Hematopoietic multipotent progenitor cell treated with erythropoietin and hydrocortisone succinate and interleukin-3 and kit ligand, for 6 days (in vitro differentiated cells): ENCODE data around the gene C11orf16.
"Not testable (repeated sequence)": the region's sequence is repeated elsewhere in the genome, so short reads cannot be mapped to it uniquely, and the experiment has no call there.

Experiments used
- DNase-seq: peaks from one replicate; pipeline ENCODE4 v3.0.0-alpha.2; 2015

Gene C11orf16, protein sequence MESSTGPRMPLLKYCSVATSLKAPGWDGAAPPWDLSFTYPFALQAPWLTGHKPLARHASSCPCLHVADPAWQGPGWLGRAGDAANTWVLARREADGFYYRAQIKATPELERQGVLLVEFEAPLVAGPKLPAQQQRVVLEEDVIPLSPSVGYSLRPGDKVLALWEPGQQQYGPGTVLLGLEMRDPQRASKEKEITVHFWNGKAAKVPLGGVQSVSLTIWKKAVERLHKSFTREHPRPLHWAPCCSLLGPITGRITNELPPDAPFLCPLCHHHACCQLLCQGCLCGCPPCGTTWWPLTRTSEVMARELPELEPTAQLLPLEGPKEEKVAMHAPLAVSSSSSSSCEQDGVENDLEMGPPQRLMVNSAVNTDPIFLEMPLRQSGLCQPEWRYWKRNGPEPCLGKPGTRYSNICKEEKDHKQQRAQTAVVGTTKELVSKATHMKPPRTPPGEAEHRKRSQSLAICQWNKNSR

GRCh38 chr11:8932564-8933180, at the start of gene C11orf16:
Gene C11orf16 (minus strand): TSS chr11:8932947. CDS start chr11:8932308, 639 bp downstream.
- no peak for DNase-seq

- DNase-seq, result no peak
Measured at GRCh38 chr11:8980485-8980884, 47.7 kb upstream of the C11orf16 start.

- DNase-seq, result not testable (repeated sequence)
Measured at GRCh38 chr11:8979365-8979764, 46.6 kb upstream of the C11orf16 start.

- no peak for DNase-seq
Measured at GRCh38 chr11:8973121-8973520, 40.4 kb upstream of the C11orf16 start.

DNA sequence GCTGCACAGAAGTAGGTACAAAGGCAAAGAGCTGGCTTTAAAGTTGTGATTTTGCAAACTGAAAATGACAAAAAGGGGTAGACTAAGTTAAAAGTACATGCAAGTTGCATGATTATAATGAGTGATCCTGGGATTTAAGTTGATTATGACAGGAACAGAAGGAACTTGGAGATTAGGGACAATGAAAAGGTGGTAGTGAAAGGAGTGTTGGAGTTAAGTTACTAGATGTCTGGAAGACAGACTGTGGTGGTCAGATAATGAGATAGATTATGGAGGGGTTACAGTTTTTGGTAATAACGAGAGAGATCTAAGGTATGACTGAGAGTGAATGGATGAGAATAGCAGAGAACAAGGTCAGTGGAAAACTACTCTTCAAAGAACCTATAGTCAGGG, 39.2 kb upstream of the C11orf16 start:
- no peak for DNase-seq

GRCh38 chr11:8971196-8971923, 38.6 kb upstream of the C11orf16 start:
- DNase-seq, result no peak

GRCh38 chr11:8967184-8967583, 34.4 kb upstream of the C11orf16 start:
- DNase-seq, result no peak

GRCh38 chr11:8964324-8965320, 31.9 kb upstream of the C11orf16 start, which contains the start of gene TMEM9B:
Gene TMEM9B (minus strand): TSS chr11:8964442. CDS start chr11:8964313, 129 bp downstream.
- peak; percentile 95 for DNase-seq

- DNase-seq, result peak; percentile 91
Measured at GRCh38 chr11:8963569-8964323, 31.0 kb upstream of the C11orf16 start.

- DNase-seq, result peak; percentile 94
Measured at GRCh38 chr11:8962841-8963240, 30.1 kb upstream of the C11orf16 start.

DNA sequence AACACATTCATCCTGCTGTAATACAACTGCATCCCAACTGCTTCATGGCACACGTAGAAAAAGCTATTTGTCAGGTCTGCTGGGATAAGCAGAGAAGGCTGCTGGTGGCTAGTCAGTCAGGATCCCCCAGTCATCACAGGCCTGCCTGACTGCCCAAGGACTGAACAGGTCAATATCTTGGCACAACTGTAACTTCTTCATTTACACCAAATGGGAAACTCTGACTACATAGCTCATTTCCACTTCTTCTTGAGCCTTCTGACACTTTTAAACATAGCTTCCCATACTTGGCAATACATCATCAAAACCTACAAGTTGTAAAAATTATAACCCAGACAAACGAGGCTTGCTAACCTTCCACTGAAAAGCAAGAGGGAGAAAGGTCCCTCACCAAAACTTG, 28.7 kb upstream of the C11orf16 start:
- no peak for DNase-seq

DNA sequence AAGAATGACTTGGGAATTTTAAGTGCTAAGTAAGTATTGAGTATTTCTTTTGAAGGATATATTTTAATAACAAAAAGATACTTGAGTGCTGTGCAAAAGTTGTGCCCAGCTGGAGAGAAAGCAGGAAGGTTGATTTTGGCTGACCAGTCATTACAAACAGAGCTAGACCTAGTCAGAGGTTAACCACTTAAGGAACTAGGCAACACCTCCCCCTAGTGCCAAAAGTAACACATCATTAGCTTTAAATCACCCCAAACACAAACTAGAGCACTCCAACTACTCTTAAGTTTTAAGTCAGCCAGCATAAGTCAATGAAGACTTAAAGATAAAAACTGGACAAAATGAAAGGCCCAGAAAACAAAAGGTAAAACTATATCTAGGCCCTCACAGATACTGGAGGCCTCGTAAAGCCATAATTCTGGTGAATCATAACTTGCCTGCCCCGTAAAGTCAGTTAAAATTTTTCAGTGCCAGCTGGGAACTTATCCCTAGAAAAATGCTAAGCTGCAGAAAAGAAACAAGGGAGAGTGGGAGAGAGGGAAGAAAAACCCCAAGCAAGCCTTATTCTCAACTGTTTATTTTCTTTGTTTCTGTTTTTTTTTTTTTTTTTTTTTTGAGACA, 26.9 kb upstream of the C11orf16 start:
- peak; percentile 91 for DNase-seq

DNA sequence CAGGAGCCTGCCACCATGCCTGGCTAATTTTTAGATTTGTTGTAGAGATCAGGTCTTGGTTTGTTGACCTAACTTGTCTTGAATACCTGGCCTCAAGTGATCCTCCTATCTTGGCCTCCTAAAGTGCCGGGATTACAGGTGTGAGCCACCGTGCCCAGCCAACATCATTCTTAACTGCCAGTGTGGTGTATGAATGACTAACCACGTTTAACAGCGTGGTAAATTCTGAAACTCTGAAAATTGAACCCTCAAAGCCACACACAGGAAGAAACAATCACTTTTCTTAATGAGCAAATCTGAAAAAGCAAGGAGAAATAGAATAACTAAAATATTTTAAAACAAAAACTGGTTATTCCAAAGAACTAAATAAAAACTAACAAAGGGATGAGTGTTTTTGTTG, 24.1 kb upstream of the C11orf16 start:
- DNase-seq, result no peak

GRCh38 chr11:8948886-8949285, 16.1 kb upstream of the C11orf16 start:
- peak; percentile 61 for DNase-seq

DNA sequence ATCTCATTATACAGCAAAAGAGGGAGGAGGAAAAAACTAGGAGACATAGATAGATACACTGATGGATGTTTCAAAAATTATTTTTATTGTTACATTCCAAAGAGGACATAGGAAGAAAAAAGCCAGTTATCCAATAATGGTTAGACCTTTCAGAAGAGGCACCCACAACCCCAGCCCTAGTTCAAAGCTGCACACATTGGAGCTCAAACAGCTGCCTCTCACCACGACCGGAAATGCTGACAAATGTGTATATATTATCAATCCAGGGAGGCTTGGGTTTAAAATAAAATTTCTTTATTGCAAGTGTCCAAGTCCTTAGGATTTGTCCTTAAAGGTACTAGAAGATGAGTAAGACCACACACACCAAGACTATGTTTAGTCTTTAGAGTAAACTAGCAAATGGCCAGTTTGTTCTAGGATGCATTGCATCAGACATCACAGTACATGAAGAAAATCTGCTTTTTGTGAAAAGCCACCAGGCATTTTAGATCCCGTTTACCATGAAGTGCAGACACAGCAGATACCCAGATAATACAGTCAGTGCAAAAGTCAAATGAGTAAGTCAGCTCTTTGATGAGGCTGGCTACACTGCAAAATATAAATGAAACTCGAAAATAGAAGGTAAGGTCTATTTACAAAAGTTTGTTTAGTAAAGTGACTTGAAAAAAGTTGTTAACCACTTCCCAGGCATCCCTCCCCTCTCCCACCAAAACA, 14.6 kb upstream of the C11orf16 start:
- no peak for DNase-seq

DNA sequence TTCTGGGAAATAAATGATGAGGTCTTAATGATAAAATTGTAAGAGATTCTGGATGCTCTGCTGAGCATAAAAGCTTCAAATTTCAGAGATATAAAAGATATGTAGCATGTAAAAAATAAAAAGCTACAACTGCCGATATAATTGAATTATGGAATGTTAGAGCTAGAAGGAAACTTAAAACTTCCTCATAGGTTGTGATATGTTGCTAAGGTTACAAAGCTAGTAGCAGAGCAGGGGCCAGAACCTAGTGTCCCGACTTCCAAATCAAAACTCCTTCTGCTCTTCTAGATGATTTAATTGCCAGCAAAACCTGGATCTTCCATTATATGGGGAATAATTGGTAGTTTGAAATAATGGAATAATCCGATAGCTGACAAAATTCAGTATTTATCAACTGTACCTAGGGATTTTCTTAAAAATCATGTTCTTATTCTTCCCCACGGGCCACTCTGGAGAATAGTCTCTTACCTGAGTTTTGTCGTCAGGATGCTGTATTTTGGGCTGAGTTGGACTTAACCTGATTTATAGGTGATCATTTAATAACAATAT, 9.8 kb upstream of the C11orf16 start, which contains the start of gene ASCL3:
ASCL3 (minus strand) TSS at position 499 of the 549 bp plus-strand sequence. CDS start 4,855 bp downstream, outside the sequence.
- DNase-seq, result no peak

GRCh38 chr11:8941341-8942103, 8.8 kb upstream of the C11orf16 start:
- DNase-seq, result no peak

- no peak for DNase-seq
Measured at GRCh38 chr11:8937659-8938058, 4.9 kb upstream of the C11orf16 start.

- DNase-seq, result no peak
Measured at GRCh38 chr11:8937159-8937558, 4.4 kb upstream of the C11orf16 start.
